Astrocyte of the cerebellum (primary cell): ENCODE data around the gene ZNF84.

Source experiments
- DNase-seq: peaks from one replicate; pipeline ENCODE4 v3.0.0-alpha.2; 2011; ENCODE audit warnings: low read depth
- H3K4me3 ChIP-seq: 2 replicates; pipeline ENCODE4 v1.5.1; 2011; ENCODE audit warnings: mild to moderate bottlenecking, low read depth, low read length, moderate library complexity
- in situ Hi-C: cut with HindIII; loops from 2 replicates; pipeline ENCODE4 v1.10.0; 2017; ENCODE audit warnings: low sequenced_read_pairs
- TF ChIP-seq, protein P1 (sequence below): IDR thresholded peaks from 2 replicates; pipeline ENCODE4 v1.5.1; 2012; ENCODE audit warnings: low read length, low read depth, moderate library complexity, mild to moderate bottlenecking; ENCODE audit errors: missing control alignments

The ZNF84 gene

GRCh38 chr12:133046698-133047097 is 9.4 kb downstream of the ZNF84 start:
- no peak for DNase-seq
- in situ Hi-C loops, result no loop called here
- no peak overlapping the region for H3K4me3 ChIP-seq
- TF ChIP-seq, protein P1, sequence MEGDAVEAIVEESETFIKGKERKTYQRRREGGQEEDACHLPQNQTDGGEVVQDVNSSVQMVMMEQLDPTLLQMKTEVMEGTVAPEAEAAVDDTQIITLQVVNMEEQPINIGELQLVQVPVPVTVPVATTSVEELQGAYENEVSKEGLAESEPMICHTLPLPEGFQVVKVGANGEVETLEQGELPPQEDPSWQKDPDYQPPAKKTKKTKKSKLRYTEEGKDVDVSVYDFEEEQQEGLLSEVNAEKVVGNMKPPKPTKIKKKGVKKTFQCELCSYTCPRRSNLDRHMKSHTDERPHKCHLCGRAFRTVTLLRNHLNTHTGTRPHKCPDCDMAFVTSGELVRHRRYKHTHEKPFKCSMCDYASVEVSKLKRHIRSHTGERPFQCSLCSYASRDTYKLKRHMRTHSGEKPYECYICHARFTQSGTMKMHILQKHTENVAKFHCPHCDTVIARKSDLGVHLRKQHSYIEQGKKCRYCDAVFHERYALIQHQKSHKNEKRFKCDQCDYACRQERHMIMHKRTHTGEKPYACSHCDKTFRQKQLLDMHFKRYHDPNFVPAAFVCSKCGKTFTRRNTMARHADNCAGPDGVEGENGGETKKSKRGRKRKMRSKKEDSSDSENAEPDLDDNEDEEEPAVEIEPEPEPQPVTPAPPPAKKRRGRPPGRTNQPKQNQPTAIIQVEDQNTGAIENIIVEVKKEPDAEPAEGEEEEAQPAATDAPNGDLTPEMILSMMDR, result no peak

GRCh38 chr12:133057446-133057845 is 20.1 kb downstream of the ZNF84 start:
- TF ChIP-seq, protein P1, result no peak
- H3K4me3 ChIP-seq, result no peak overlapping the region
- in situ Hi-C loops, result no loop called here
- DNase-seq, result no peak

GRCh38 chr12:133058203-133059113 is 21.1 kb downstream of the ZNF84 start:
- no peak overlapping the region for H3K4me3 ChIP-seq
- no peak for DNase-seq
- TF ChIP-seq, protein P1, result no peak
- in situ Hi-C loops, result no loop called here

DNA sequence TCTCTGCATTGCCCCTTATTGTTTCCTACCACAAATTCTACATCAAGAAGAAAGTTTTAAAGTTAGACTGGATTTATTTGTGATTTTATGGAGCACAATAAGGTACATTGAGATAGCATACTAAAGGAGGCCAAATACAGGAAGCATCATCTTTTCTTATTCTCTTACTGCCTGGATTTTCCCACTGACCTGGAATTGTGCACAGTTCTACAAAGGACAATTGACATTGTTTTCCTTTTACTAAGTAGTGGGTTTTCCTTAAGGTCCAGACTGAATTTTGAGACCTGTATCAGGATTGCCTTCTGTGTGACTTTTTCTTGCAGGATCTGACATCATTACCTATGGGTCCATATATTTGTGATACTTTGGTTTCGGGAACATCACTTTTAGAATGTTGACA is 24.6 kb downstream of the ZNF84 start:
- in situ Hi-C loops, result no loop called here
- no peak overlapping the region for H3K4me3 ChIP-seq
- no peak for DNase-seq
- TF ChIP-seq, protein P1, result no peak

- TF ChIP-seq, protein P1, result no peak
- H3K4me3 ChIP-seq, result no peak overlapping the region
- in situ Hi-C loops, result no loop called here
- no peak for DNase-seq
Observed at GRCh38 chr12:133063556-133063955, 26.2 kb downstream of the ZNF84 start.

GRCh38 chr12:133073836-133074235 is 36.5 kb downstream of the ZNF84 start:
- in situ Hi-C loops, result no loop called here
- H3K4me3 ChIP-seq, result no peak overlapping the region
- no peak for DNase-seq
- TF ChIP-seq, protein P1, result no peak

DNA sequence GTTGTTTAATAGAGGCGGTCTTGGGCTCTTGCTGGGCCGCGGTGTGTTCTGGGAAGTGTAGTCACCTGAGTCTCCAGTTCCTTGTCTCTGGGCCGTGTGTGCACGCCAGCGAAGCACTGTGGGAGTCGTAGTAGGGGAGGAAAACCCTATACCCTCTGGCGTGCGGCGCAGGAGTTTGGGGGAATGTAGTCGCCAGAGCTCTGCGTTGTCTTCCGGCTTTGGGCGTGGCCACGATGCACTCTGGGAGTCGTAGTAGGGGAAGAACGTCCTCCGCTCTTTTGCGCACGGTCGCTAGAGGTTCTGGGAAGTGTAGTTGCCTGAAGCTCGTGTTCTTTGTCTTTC is 42.7 kb downstream of the ZNF84 start:
- in situ Hi-C loops, result no loop called here
- peak; percentile 99 for DNase-seq
- TF ChIP-seq, protein P1, result no peak
- H3K4me3 ChIP-seq, result peak overlapping the region; percentile 74
